GM19099 (cell line): ENCODE data around the gene TAGLN3.
A peak's percentile ranks its signal among the peaks of the same experiment; 100 is the strongest.

Experiments
- POLR2A ChIP-seq: IDR thresholded peaks from 3 replicates; pipeline ENCODE4 v1.6.1; 2011; ENCODE audit warnings: low read depth; ENCODE audit not compliant: insufficient read length; ENCODE audit errors: extremely low read depth

TAGLN3 gene

GRCh38 chr3:111968319-111969054 lies 30.2 kb upstream of the TAGLN3 start:
- TF ChIP-seq POLR2A, result no peak

GRCh38 chr3:111970376-111970775 lies 28.3 kb upstream of the TAGLN3 start:
- no peak for TF ChIP-seq POLR2A

DNA sequence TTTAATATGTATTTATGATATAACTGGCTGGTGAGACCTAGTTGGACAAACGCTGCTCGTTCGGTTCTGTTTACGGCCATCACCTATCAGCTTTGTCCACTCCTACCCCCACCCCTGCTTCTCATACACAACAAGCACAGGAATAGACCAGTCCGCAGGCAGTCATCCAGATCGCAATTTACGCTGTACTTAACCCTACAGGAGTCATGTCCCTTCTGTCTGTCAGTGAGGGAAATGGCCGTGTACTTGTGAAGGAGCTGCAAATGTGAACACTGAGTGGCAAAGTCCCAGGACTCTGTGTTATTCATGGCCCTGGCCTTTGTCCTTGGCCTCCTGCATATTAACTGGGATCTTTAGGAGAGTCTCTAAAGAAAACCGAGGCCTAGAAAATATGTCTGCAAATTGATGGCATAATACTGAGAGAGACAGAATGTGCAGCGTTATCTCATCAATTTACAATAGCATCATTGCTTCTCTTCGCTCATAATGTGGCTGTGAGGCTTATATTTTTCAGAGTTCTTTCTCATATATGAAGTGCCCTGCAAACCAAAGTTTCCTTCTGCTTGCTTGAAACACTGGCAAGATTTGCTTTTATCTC lies 27.1 kb upstream of the TAGLN3 start:
- TF ChIP-seq POLR2A, result no peak

DNA sequence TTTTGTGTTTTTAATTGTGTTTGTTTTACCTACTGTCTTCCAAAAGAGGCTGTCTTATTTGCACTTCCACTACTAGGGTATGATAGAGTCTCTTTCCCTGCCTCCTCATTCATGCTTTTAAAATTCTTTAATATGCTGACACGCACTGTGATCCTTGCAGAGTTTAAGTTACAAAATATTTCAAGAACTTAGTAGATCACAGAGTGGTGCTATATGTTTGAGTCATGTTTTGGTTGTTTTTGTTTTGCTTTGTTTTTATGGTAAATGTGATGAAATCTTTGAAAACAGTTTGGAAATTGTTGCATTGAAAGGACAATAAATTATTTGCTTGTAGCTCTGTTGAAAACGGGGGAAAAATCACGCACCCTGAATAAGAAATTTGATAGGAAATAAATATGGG lies 25.8 kb upstream of the TAGLN3 start:
- no peak for TF ChIP-seq POLR2A

DNA sequence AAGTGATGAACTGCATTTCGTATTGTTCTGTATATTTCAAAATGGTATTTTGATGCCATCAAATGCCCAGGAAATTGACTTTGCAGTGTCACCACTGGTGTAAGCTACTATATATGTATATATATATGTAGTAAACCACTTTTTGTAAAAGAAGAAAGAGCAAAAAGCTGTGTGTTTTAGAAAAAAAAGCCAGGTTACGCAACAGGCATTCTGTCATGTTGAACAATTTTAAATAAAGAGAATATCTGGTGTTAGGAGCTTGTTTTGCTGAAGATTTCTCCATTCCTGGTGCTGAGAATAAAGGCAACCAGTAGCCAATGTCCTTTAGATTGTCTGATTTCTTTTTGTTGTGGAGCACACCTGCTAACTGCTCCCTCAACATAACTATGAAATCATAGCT lies 23.6 kb upstream of the TAGLN3 start:
- TF ChIP-seq POLR2A, result no peak

DNA sequence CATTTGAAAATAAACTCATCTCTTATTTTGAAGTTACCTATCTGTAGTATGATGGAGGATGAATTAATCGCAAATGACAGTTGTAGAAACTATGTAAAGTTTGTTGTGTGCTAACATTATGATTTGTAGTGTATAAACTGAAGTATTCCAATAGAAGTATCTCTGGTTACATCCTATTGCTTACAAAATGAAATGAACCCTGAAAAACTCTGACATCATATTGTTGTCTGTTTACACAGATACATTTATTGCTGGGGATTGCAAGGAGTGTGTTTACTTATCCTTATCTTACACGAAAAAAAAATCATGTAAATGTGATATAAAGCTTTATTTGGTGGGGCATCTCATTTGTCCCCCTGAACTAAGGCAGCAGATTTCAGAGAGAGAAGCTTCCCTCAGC lies 22.5 kb upstream of the TAGLN3 start:
- no peak for TF ChIP-seq POLR2A

DNA sequence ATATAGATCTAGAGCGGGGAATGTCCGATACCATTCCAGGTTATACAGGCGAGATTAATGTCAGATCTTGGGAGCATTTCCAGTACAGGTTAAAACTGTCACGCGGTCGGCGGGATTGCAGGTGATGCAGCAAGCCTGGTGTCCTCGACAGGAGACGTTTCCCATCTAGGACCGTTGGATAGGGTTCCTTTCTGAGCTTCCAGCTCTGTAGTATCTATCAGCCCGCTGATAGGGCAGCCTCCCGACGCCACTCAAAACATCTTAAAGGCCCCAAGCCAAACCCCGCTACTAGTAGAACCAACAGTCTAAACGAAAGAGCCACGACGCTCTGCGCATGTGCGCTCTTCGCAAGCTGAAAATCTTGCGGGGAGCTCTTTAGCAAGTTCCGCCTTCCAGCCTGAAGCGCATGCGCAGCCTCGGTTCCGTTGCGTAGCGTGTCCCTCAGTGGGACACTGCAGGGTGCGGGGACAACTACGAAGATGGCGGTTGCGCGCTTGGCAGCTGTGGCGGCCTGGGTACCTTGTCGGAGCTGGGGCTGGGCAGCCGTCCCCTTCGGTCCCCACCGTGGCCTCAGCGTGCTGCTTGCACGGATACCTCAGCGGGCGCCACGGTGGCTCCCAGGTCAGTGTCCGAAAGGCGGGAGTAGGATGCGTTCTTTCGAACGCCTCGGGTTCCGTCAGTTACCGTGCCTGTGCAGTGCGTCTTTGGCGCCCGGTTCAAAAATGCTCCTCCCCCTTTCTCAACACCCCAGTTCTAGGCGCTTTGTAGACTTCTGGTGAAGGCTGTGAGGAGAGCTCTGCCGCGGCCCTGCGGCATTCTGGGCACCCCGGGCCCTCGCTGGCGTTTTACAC lies 19.9 kb upstream of the TAGLN3 start, which contains the start of gene ABHD10:
TSS of gene ABHD10 (plus strand) at position 444 of the 851 bp plus-strand sequence. CDS start at position 480, 36 bp downstream.
- peak; percentile 94 for TF ChIP-seq POLR2A

DNA sequence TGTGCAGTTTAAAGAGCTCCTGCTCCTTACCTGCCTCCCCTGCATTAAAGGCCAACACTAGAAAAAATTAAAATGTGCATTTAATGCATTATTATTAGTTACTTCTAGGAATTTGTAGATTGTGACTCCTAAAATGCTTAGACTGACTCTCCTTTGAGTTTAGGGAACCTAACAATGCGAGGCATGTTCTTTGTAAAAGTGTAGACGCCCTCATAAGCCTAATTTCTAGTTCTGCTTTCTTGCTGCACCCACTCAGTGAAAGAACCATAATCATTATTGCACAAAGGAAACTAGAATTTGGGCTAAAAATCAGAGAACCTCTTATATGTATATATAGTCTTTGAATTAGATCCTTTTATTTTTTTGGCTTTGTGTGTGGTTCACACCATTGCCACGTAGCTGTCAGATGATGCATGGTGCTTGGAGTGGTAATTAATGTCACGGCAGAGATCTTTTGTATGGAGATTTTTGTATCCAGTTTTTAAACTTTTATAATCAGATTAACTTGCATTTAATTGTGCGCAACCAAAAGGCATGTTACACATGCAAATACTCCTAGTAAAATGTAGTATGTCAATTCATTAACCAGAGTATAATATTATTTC lies 19.2 kb upstream of the TAGLN3 start:
- no peak for TF ChIP-seq POLR2A

DNA sequence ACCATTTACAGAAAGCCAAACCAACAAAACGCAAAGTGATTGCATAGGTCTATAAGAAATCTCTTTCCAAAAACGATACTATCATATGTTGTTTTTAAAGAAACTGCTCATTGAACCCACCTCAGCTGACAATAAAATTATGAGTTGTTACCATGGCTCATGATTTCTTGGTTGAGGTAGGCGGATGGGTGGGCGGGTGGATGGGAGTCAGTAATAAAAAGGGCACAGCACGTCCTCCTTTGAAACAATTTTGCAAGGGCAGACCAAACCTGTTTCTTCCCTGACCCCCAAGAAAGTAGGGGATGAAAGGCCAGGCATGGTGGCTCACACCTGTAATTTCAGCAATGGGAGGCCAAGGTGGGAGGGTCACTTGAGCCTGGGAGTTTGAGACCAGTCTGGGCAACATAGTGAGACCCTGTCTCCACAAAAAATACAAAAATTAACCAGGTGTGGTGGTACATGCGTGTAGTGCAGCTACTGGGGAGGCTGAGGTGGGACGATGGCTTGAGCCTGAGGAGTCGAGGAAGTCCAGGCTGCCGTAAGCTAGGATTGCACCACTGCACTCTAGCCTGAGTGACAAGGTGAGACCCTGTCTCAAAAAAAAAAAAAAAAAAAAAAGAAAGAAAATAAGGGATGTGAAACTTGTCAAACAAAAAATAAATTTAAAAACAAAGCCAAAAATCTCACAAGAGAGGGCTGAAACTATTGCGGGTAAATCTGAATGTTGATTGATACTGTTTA lies 17.8 kb upstream of the TAGLN3 start:
- TF ChIP-seq POLR2A, result no peak

DNA sequence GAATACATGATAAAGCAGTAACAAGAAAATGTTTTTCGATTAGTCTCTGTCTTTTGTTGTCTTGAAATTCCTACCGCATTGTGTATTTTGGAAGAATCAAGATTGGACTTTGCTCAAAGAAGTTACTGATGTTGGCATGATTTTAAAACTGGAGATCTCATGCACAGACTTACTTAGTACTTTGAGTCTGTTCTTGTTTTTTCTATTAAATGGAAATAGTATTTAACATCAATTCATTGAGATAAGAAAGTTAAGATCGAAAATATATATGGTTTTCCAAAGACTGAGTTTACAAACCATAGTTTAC lies 17.3 kb upstream of the TAGLN3 start:
- no peak for TF ChIP-seq POLR2A

DNA sequence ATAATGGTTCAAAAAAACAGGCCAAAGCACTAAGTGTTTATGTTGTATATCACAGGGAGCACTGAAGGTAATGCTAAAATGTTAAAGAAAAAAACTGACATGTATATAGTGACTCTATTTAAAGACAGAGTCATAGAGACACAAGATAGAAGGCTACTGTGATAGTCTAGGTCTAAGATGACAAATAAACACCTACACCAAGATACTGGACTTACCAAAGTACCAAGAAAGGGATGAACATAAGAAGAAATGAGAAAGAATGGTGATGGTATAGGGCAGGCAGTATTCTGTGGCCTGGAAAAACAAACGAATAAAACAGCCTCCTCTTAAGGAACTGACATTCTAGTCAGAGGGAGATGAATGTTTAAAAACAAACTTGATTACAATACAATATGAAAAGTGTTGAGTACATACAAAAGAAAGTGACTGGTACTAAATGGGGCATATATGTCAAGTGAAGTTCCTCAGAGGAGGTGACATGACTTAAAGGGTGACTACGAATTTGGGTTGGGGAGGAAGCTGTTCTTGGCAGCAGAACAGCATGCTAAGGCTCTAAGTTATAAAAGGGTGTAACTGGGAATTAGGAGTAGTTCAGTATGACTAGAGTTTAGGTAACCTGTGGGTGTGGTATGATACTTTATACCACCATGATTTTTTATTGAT lies 14.0 kb upstream of the TAGLN3 start:
- TF ChIP-seq POLR2A, result no peak

DNA sequence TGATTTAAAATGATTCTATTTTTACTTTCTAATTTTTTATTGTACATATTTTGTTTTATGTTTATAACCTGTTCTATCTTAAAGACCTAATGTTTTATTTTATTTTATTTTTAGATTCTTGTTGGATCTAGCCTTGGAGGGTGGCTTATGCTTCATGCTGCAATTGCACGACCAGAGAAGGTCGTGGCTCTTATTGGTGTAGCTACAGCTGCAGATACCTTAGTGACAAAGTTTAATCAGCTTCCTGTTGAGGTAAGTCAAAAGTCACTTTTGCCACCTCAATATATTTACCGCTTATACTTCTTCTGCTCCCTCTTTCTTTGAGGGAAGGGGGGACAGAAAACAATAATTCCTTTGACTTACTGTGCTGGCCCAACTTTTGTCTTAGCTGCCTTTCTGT lies 11.9 kb upstream of the TAGLN3 start:
- no peak for TF ChIP-seq POLR2A

- TF ChIP-seq POLR2A, result no peak
Measured at GRCh38 chr3:111989061-111989678, 9.6 kb upstream of the TAGLN3 start.

- no peak for TF ChIP-seq POLR2A
Measured at GRCh38 chr3:111993038-111993437, 5.7 kb upstream of the TAGLN3 start.
